HL-60/S4 treated with phorbol 12-myristate 13-acetate at 8.2 ng/mL for 4 days and 3 days (cell line): ENCODE measurements around the gene MRS2.

Source experiments
- in situ Hi-C: fragments of 300-500 bp; cut with MboI; formaldehyde crosslinking; loops from 2 replicates; pipeline ENCODE4 v1.15.0; 2022; ENCODE audit warnings: low sequenced_read_pairs

The MRS2 gene

GRCh38 chr6:24429146-24429545 is 26.4 kb downstream of the MRS2 start:
- in situ Hi-C loops: no loop called here

DNA sequence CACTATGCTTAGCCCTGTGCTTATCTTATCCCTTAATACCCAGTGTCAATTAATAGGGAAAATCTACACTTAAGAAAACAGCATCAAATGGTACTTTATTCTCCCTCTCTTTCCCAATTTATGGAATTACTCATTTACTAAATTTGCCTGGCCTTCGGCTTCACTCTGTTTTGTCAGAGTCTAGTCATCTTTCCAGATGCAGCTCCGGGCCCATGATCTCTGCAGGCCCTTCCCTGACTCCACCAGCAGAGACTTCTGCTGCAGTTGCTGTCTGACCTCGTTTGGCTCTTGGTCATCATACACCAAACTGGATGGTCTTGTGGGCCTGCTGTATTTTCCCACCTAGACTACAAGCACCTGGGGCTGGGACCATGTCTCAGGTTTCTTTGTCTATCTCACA is 27.4 kb downstream of the MRS2 start:
- in situ Hi-C loops: no loop called here

DNA sequence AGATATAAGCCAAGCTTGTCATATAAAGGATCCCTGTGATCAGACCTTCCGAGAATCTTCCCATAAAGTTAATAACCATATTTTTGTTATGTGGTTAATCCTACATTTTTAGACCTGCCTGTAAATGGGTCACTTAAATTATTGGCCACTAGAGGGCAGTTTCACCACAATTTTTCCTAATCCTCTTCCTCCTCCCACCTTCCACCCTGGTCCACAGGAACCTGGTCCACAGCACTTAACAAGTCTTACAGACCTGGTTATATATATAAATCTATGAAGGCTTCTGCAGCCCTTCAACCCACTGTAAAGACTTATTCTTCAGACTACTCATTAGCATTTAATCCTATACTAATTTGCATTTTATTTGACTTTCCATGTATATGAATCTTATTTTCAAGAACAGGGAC is 28.3 kb downstream of the MRS2 start:
- in situ Hi-C loops: no loop called here

DNA sequence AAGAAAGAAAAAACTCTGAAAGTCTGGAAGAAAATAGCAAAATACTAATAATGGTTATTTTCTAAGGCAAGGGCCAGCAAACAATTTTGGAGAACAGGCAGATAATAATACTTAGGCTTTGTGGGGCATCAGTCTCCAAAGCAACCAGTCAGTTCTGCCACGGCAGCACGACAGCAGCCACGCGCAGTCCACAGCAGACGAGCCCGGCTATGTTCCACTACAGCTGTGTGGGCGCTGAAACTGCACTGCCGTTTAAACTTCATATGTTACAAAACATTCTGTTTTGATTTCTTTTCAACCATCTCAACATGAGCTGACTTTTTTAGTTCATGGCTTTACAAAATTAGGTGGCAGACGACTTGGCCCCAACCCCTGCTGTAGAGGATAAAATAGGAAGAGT is 29.9 kb downstream of the MRS2 start:
- in situ Hi-C loops: no loop called here

DNA sequence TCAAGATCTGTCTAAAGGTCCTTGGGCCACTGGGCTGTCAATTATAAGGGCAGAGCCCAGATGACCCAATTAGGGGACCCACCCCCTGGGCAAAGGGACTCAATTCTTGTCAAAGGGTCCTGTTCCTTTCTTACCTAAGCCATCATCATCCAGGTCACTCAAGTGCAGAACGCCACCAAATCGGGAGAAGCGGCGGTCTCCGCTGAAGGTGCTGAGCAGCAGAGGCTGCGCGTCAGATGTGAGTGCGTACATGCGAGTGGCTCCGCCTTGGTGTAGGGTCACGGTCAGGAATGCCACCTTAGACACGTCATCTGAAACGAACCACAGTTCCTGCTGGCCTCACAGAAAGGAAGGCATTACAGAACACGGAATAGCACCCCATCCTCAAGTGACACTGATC is 34.2 kb downstream of the MRS2 start:
- in situ Hi-C loops: no loop called here

- in situ Hi-C loops: no loop called here
These were observed 37.3 kb downstream of the MRS2 start for GRCh38 chr6:24439858-24440539.

DNA sequence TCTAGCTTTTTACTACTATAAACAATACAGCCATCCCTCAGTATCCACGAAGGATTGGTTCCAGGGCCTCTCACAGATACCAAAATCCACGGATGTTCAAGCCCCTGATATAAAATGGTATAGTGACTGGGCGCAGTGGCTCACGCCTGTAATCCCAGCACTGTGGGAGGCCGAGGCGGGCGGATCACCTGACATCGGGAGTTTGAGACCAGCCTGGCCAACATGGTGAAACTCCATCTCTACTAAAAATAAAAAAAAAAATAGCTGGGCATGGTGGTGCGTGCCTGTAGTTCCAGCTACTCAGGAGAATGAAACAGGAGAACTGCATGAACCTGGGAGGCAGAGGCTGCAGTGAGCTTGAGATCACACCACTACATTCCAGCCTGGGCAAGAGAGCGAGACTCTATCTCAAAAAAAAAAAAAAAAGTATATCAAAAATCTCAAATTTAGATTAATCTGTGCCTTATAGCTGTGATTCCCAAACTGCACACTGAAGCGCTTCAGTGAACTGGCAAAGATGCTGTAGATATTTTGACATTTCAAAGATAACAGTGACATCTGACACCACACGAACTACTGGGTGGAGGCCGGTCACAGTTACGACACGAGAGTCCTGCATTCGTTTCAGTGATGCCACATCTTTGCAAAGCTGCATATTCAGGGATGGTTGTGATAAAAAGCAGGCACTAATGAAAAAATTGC is 38.3 kb downstream of the MRS2 start:
- in situ Hi-C loops: no loop called here

- in situ Hi-C loops: no loop called here
These were observed 38.8 kb downstream of the MRS2 start for GRCh38 chr6:24441599-24441904.

GRCh38 chr6:24444588-24444987 is 41.9 kb downstream of the MRS2 start:
- in situ Hi-C loops: no loop called here

DNA sequence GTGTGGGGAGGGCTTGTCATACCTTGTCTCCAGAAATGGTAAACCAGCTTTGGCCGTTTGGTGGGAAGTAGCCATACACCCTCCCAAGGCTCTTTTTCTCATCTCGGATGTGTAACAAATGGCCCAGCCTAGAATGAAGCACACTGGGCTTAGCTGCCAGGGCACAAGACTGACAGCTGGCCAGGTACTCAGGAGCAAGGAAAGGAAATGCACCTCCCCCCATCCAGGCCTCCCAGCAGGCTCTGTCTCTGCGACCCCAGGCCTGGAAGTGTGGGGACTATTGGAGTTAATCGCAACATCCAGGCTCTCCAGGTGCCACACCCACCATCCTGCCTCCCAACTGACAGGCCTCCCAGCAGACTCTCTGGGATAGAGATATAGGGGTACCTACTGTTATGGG is 43.0 kb downstream of the MRS2 start:
- in situ Hi-C loops: no loop called here

DNA sequence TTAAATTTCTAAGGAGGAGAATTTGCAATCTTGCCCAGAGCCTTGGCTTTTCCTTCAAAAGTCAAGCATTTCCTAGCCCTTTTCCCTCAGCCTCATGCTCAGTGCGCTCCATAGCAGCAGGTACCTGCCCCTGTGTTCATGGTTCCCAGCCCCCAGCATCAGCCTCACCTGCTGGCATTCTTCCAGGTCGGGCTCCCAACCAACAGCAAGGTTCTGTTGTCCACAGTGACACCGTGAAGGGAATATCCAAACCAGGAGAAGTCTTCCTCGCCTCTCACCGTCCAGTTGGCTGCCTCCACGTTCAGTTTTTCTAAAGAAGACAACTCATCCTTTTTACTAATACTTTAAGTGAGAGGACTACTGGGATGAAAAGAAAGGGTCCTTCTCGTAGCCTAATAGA is 43.9 kb downstream of the MRS2 start:
- in situ Hi-C loops: no loop called here

DNA sequence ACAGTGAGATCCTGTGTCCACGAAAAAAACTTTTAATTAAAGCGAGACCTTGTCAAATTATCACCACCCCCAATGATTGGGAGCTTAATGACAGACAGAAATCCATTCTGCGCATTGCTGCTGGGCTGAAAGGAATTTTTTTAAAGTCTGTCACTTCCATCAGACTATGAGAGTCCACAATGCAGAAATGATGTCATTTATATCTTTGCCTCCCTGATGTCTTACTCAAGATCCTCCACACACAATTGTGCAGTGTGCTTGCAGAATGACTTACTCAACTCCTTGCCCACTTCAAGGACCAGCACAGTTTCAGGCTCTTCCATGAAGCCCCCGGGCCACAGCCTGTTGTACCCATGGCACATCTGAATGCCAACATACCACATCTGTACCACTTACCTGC is 45.7 kb downstream of the MRS2 start:
- in situ Hi-C loops: no loop called here

GRCh38 chr6:24448828-24449525 is 46.2 kb downstream of the MRS2 start:
- in situ Hi-C loops: no loop called here

DNA sequence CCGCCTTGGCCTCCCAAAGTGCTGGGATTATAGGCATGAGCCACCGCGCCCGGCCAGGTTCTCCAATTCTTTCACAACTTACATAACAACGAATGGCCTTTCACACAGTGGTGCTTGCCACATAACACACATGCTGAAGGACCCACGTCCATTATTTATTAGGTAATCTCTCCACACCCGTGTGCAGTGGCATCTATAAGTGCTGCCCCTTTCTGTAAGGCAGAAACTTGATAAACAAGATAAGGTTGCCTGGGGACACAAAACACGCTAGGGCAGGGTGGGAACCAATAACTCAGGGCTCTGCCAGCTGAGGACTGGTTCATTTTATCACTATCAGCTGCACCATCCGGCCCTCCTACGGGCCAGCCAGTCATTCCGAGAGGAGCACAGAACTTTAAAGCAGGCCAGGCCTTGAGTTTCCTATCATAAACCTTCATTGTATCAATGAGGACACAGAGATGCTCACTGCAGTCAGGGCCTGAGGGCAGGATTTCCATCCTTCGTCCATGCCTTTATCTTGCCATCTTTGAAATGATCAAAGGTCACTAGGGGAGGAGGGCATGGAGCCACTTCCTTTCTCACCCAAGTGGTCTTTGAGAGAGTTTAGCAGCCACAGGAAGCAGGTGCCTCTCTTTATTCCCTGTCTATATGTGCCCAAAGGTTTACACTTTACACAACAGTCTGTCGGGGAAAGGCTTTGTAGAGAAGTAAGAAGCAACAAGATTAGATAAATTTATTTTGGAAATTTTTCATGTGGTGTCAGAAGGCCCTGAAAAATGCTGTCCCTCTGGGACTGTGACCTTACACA is 49.0 kb downstream of the MRS2 start:
- in situ Hi-C loops: no loop called here

DNA sequence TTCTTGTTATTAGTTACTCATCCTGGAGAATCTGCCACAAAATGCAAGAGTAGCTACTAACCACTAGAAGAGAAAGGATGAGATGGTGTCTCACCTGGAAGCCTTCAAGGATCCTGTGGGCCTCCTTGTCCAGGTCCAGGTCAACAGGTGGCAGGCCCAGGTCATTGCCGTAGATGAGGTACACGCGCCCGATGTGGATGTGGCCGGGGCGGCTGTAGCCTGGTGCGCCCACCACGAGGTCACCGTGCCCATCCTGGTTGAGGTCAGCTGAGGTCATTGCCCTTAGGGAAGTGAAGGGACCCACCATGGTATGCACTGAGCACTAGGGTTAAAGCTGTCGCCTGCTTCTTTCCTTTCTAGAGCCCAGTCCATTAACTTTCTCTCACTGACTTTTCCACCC is 51.2 kb downstream of the MRS2 start:
- in situ Hi-C loops: no loop called here

GRCh38 chr6:24454452-24454851 is 51.7 kb downstream of the MRS2 start:
- in situ Hi-C loops: no loop called here

GRCh38 chr6:24455061-24455460 is 52.3 kb downstream of the MRS2 start:
- in situ Hi-C loops: no loop called here

- in situ Hi-C loops: no loop called here
These were observed 55.4 kb downstream of the MRS2 start for GRCh38 chr6:24458134-24458533.

DNA sequence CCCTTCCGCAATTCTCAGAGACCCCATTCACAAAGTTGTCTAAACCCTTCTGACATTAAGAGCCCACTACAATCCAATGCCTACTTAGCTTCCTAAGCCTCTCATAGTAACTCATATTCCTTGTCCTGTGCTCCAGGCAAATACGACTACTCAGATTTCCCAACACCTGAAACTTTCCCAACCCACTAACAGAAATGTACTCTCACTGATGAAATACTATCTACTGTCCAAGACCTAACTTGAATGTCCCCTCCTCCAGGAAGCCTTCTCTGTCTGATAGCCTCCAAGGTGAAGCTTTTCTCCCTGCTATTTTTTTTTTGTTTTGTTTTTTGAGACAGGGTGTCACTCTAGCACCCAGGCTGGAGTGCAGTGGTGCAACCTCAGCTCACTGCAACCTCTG is 56.2 kb downstream of the MRS2 start:
- in situ Hi-C loops: no loop called here

GRCh38 chr6:24460966-24461365 is 58.2 kb downstream of the MRS2 start:
- in situ Hi-C loops: no loop called here

DNA sequence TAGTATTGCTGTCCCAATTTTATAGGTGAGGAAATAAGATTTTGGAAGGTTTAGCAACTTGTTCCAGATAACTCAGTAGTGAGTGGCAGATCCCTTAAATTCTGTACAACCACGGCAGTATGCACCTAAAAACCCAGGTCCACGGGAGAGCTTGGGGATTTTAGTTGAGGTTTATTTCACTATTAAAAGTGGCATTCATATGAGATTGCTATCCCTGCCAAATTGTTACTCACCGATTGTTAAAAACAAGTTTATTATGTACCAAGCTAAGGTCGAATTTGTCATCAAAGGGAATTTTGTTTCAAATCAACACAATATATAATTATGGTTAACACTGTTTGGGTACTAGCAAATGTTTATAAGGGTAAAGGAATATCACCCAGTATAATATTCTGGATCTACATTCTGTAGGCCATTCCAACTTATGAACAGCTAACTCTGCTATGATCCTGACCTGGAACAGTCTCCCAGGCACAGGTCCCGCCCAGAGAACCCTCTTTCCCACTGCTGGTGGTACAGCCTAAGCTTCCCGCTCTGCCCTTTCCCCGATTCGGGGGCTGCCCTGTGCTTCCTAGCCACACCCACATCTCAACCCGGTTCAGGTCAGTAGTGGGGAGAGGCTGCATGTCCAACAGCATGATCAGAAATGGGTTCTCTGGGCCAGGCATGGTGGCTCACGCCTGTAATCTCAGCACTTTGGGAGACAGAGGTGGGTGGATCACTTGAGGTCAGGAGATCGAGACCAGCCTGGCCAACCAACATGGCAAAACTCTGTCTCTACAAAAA is 61.7 kb downstream of the MRS2 start:
- in situ Hi-C loops: no loop called here
